Activated T-helper 1 cell treated with Interleukin-2 at 50 U/mL for 16 hours (primary cell): ENCODE measurements around the gene MYO9A.

Experiments used
- DNase-seq: peaks from one replicate; pipeline ENCODE4 v3.0.0-alpha.2; 2020; ENCODE audit warnings: low read depth

MYO9A gene

GRCh38 chr15:71781965-71782265 is 336.0 kb downstream of the MYO9A start:
- DNase-seq = no peak

DNA sequence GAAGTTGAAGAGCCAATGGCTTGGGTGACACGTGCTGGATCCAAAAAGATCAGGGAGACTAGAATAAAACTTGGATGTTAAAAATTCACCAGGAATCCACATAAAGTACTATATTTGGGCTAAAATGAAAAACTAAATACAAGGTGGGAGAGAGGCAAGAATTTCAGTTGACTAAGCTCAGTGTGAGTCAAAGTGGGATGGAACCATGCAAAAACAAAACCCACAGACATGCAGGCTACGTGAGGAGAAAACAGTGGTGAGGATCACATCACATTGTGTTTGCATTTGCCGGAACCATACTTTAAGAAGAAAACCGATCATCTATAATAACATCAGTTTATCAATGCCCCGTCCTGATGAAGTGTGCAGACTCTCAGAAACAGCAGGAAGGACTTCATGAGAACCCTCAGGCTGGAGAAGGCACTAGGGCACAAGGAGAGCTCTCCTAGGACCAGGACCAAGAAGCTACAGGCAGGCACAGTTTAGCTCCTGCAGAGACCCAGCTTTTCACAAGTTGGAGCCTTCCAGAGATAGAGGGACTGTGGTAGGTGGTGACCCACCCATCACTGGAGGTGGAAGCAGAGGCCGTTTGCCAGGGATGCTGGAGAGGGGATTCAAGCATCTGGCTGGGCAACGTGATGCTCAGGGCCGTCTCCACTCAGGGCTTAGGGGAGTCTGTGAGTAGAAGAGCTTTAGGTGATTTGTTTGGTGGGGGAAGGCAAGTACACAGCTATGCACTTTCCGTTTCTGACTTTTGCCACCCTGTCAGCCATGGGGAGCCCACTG is 336.6 kb downstream of the MYO9A start:
- no peak for DNase-seq

DNA sequence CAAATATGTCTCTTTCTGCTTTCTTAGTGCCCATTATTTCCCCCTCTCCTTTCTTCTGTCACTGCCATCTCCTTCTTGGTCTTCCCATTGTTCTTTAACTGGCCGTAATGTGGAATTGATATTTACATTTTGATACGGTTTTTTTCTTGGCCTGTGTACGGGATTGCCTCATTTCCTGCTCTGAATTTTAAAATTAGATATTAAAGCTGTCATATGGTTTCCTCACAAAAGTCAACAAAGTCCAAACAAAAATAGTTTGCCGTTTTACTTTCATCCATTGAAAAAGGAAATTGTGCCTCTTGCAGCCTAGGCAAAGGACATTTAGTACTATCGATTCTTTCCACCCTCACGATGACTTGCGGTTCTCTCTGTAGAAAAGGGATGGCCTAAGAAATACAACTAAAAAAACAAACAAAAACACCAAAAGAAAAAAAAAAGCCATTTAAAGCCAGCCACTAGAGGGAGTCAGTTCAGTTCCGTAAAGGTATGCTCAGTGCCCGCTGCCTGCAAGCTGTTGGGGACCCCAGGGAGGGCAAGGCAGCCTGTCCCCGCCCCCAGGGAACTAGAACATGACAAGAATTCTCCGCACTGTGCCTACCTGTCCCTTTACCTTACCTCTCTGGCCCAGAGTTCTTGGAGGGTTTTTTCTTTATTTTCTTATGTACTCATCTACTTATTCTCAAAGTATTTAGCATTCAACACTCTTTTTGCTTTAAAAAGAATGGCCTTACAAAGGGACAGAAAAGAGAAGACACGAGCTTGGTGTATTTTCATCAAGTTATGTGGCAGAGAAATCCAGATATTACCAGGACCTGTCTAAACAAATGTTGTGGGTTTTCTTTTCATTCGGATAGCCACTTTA is 337.6 kb downstream of the MYO9A start:
- DNase-seq = no peak

- no peak for DNase-seq
These were observed 338.7 kb downstream of the MYO9A start for GRCh38 chr15:71779073-71779797.

- no peak for DNase-seq
These were observed 340.6 kb downstream of the MYO9A start for GRCh38 chr15:71777216-71777943.

DNA sequence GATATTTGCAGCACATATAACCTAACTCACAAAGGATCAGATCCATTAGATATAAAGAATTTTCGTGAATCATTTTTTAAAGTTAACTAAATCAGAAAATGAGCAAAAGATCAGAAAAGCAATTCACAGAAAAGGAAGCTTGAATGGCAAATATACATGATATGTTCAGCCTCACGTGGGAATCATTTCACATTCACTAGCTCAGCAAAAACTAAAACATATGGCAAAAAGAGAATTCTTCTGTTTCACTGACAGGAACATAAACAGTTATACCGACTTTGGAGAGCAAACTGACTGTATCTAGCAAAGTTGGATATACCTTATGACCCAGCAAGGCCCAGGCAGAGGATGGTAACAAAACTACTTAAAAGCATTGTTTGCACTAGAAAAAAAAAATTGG is 341.6 kb downstream of the MYO9A start:
- no peak for DNase-seq

GRCh38 chr15:71775856-71776255 is 342.1 kb downstream of the MYO9A start:
- DNase-seq = no peak

DNA sequence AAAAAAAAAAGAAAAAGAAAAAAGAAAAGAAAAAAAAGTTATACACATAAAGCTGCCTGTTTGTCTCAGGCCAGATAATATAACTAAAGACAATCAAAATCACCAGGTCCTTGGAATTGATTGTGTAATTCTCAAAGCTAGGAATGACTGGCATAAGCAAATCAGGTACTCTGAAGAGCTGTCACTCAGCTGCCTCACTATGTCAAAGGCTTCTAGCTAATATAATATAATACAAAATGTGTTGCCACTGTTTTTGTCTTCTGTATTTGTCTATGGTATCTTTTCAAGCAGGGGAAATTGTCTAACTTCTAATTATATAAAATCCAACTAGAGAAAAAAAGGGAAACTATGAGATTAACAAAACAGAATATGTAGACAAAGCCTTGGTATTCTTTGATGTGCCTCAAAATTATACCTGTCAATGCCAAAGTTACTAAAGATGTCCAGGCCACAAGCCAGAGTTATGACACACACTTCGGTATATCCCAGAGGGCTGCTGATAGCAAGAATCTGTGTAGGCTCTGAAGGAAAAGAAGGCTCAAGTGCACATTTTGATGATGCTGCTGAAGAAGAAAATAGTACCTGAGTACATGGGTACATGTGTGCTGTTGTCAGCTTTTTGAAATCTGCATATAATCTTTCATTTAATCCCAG is 344.6 kb downstream of the MYO9A start:
- DNase-seq = no peak
